Measurements from ENCODE around the gene GLB1L3.

GLB1L3 gene

DNA sequence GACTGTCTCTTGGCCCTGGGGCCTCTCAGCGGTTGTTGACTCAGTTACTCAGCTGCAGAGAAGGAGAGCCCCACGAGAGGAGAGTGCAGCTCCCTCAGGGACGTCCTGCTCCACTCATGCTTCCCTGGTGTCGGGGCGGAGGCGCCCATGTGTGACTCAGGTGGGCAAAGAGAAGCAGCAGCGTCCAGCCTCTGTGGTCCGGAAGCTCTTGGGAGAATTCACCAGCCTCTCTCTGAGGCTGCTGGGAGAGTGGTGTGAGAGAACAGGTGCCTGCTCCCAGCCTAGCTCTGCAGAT lies 81.3 kb downstream of the GLB1L3 start:
- ChIA-PET POLR2A (no interaction called here), CTCF (interaction anchor here (0.9 kb wide), 1 partner anchor 81 kb away, joined by 4 read pairs; the partner anchor contains the start of gene GLB1L3)
- no peak overlapping the region for H3K27ac ChIP-seq (ENCODE audit: extremely low read depth, low read depth, low read length)
- no peaks in the 10 kb centered on the region for H3K4me1 ChIP-seq (ENCODE audit: control insufficient read depth, insufficient read depth, low read length)
- H3K9me3 ChIP-seq (ENCODE audit: control insufficient read depth, insufficient read depth, low read depth, low read length) = no peaks in the 10 kb centered on the region
- peaks cover 0 to 14% of the 10 kb centered on the region in 2 experiments; a peak in 2 of 3 replicates for H3K36me3 ChIP-seq (ENCODE audit: control insufficient read depth in 2 of 2, insufficient read depth in 1 of 2, low read length in 2 of 2)
- TF ChIP-seq ZNF302 (tag by site-specific recombination; IDR thresholded peaks at IDR 0.05; ENCODE audit: low read depth) (no peak), ZIC2 (tag by site-specific recombination; IDR thresholded peaks at IDR 0.05) (no peak), ZBTB7A (tag by site-specific recombination; IDR thresholded peaks at IDR 0.05; ENCODE audit: low read depth) (no peak), ZNF580 (tag by site-specific recombination; IDR thresholded peaks at IDR 0.05) (no peak), ZNF280C (tag by site-specific recombination; IDR thresholded peaks at IDR 0.05) (no peak), ZNF311 (tag by site-specific recombination; IDR thresholded peaks at IDR 0.05; ENCODE audit: borderline replicate concordance) (no peak), ZNF175 (tag by site-specific recombination; IDR thresholded peaks at IDR 0.05) (no peak), KLF1 (tag by site-specific recombination; IDR thresholded peaks at IDR 0.05) (no peak), PRDM6 (tag by site-specific recombination; IDR thresholded peaks at IDR 0.05) (no peak), ZNF37A (tag by site-specific recombination; IDR thresholded peaks at IDR 0.05) (no peak), ZNF560 (tag by site-specific recombination; IDR thresholded peaks at IDR 0.05; ENCODE audit: borderline replicate concordance) (no peak), ZNF433 (tag by site-specific recombination; IDR thresholded peaks at IDR 0.05; ENCODE audit: low read depth) (no peak), ZNF449 (tag by site-specific recombination; IDR thresholded peaks at IDR 0.05) (no peak), ZNF335 (tag by site-specific recombination; conservative IDR thresholded peaks at IDR 0.05) (no peak)
- TF ChIP-seq, protein P1, sequence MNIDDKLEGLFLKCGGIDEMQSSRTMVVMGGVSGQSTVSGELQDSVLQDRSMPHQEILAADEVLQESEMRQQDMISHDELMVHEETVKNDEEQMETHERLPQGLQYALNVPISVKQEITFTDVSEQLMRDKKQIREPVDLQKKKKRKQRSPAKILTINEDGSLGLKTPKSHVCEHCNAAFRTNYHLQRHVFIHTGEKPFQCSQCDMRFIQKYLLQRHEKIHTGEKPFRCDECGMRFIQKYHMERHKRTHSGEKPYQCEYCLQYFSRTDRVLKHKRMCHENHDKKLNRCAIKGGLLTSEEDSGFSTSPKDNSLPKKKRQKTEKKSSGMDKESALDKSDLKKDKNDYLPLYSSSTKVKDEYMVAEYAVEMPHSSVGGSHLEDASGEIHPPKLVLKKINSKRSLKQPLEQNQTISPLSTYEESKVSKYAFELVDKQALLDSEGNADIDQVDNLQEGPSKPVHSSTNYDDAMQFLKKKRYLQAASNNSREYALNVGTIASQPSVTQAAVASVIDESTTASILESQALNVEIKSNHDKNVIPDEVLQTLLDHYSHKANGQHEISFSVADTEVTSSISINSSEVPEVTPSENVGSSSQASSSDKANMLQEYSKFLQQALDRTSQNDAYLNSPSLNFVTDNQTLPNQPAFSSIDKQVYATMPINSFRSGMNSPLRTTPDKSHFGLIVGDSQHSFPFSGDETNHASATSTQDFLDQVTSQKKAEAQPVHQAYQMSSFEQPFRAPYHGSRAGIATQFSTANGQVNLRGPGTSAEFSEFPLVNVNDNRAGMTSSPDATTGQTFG (tag by site-specific recombination; IDR thresholded peaks at IDR 0.05; ENCODE audit: borderline replicate concordance) = no peak
- TF ChIP-seq, protein P2, sequence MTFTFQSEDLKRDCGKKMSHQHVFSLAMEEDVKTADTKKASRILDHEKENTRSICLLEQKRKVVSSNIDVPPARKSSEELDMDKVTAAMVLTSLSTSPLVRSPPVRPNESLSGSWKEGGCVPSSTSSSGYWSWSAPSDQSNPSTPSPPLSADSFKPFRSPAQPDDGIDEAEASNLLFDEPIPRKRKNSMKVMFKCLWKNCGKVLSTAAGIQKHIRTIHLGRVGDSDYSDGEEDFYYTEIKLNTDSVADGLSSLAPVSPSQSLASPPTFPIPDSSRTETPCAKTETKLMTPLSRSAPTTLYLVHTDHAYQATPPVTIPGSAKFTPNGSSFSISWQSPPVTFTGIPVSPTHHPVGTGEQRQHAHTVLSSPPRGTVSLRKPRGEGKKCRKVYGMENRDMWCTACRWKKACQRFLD (tag by site-specific recombination; IDR thresholded peaks at IDR 0.05) = no peak
- no peak overlapping the region for H3K4me3 ChIP-seq (ENCODE audit: low read depth, low read length)
